Measurements from ENCODE around the gene AKR7A3. TPM values are rescaled to one million over a fixed set of nuclear protein-coding genes. Genes with fewer than 3 reads are reported as not detected.
A peak's percentile ranks its signal among the peaks of the same experiment; 100 is the strongest.

AKR7A3 gene
- total and polyA plus RNA-seq, 8 donors: 24.0 to 510 (median 145) TPM

DNA sequence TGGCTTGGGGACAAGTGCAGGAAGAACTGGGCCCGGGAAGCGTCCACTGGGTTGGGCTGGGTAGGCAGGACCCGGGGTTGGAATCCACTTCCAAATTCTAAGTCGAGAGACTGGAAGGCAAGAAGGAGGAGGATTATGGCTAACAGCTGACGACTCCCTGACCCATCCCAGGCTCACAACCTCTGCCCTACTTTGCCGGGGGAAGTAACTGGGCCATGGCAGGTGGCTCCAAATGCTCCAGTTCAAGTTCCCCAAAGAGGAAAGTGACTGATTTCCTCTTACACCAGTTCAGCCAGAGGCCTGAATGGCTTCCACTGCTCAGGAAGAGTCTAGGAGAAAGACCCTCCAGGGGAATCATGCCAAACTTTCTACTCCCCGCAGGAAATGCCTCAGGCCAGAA lies 48.7 kb downstream of the AKR7A3 start:
- no peak for TF ChIP-seq POLR2AphosphoS5 (IDR thresholded peaks at IDR 0.05)
- no peak for TF ChIP-seq EP300 (IDR thresholded peaks at IDR 0.05)
- no peak for TF ChIP-seq POLR2A (IDR thresholded peaks at IDR 0.05)
- TF ChIP-seq, protein P1, sequence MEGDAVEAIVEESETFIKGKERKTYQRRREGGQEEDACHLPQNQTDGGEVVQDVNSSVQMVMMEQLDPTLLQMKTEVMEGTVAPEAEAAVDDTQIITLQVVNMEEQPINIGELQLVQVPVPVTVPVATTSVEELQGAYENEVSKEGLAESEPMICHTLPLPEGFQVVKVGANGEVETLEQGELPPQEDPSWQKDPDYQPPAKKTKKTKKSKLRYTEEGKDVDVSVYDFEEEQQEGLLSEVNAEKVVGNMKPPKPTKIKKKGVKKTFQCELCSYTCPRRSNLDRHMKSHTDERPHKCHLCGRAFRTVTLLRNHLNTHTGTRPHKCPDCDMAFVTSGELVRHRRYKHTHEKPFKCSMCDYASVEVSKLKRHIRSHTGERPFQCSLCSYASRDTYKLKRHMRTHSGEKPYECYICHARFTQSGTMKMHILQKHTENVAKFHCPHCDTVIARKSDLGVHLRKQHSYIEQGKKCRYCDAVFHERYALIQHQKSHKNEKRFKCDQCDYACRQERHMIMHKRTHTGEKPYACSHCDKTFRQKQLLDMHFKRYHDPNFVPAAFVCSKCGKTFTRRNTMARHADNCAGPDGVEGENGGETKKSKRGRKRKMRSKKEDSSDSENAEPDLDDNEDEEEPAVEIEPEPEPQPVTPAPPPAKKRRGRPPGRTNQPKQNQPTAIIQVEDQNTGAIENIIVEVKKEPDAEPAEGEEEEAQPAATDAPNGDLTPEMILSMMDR (IDR thresholded peaks at IDR 0.05): no peak
- intact Hi-C loops (cut with DNase I; ENCODE audit: low total_unique reads): no loop called here
- no peaks in the 10 kb centered on the region for H3K9me3 ChIP-seq
- no peak for DNase-seq
- H3K4me1 ChIP-seq: peaks cover 0 to 9% (median 4%) of the 10 kb centered on the region in 4 donors
- H3K36me3 ChIP-seq: peaks cover 77 to 99% (median 98%) of the 10 kb centered on the region in 4 donors
- no peak overlapping the region for H3K27ac ChIP-seq
- no peak overlapping the region for H3K4me3 ChIP-seq
- WGBS, 5 donors: 88 to 95% (median 91%) methylated on average over 7 of the region's 7 CpGs
- H3K27me3 ChIP-seq: no peaks in the 10 kb centered on the region

DNA sequence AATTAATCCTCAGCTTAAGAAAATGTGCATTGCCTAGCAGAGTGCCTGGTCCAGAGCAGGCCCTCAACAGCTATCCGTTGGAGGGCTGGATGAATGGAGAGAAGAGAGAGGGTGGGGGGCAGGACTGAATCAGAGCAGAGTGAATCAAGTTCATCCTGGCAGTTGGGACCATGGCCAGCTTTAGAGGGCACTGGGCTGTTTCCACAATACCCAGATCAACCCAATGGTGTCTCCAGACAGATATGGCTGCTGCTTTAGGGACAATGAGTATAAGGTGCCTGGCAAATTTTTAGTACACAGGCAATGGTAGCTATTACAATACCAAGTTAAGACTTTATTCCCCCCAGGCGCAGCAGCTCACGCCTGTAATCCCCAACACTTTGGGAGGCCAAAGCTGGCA lies 54.3 kb downstream of the AKR7A3 start:
- intact Hi-C loops (cut with DNase I; ENCODE audit: low total_unique reads): no loop called here
- 94 to 99% (median 95%) methylated on average over 3 of the region's 3 CpGs for WGBS, 5 donors

More for the DNA sequence above, 54.3 kb downstream of the AKR7A3 start:
- no peak for TF ChIP-seq POLR2A (IDR thresholded peaks at IDR 0.05)
- TF ChIP-seq, protein P1 (IDR thresholded peaks at IDR 0.05): no peak
- TF ChIP-seq EP300 (IDR thresholded peaks at IDR 0.05): no peak
- no peak for TF ChIP-seq POLR2AphosphoS5 (IDR thresholded peaks at IDR 0.05)
- peak overlapping the region in 1 of 5 donors; percentile 20 for H3K27ac ChIP-seq
- DNase-seq: no peak
- H3K4me1 ChIP-seq: peaks cover 19 to 31% (median 22%) of the 10 kb centered on the region in 4 donors
- no peaks in the 10 kb centered on the region for H3K27me3 ChIP-seq
- H3K36me3 ChIP-seq: peaks cover 55 to 100% (median 100%) of the 10 kb centered on the region in 4 donors
- no peak overlapping the region for H3K4me3 ChIP-seq
- no peaks in the 10 kb centered on the region for H3K9me3 ChIP-seq

Small RNA genes lying within 50 kb of the gene (small RNA-seq; reads per million reads assigned to genes)
- 0 reads per million in 4 donors for gene RNU6-1099P

Other genes starting within 250 kb of the AKR7A3 start
- 100 to 1,000 TPM; 113 to 262 (median 172) TPM for gene UBR4, start 78.5 kb downstream of the AKR7A3 start, total RNA-seq
- gene UBR4, start 78.5 kb downstream of the AKR7A3 start, polyA plus RNA-seq: 100 to 1,000 TPM in 1 of 3 donors, 10 to 100 TPM in 2; 41.9 to 104 (median 42.1) TPM
- 10 to 100 TPM; 27.7 to 94.1 (median 53.5) TPM for gene EMC1, start 37.2 kb downstream of the AKR7A3 start, total RNA-seq
- 1 to 10 TPM; 4.5 to 6.7 (median 6.6) TPM for gene EMC1, start 37.2 kb downstream of the AKR7A3 start, polyA plus RNA-seq
- 10 to 100 TPM in 2 of 5 donors, 1 to 10 TPM in 3; 1.8 to 22.0 (median 8.1) TPM for gene MRTO4, start 37.0 kb downstream of the AKR7A3 start, total RNA-seq
- gene MRTO4, start 37.0 kb downstream of the AKR7A3 start, polyA plus RNA-seq: 10 to 100 TPM; 31.3 to 46.7 (median 31.6) TPM
- 100 to 1,000 TPM in 1 of 5 donors, 10 to 100 TPM in 3, not detected in 1; 18.7 to 108 (median 45.8) TPM for gene AKR7A2, start 23.4 kb upstream of the AKR7A3 start, total RNA-seq
- 10 to 100 TPM; 33.4 to 71.2 (median 48.6) TPM for gene AKR7A2, start 23.4 kb upstream of the AKR7A3 start, polyA plus RNA-seq
- 10 to 100 TPM in 2 of 5 donors, 1 to 10 TPM in 3; 1.8 to 14.5 (median 9.1) TPM for gene SLC66A1, start 23.6 kb upstream of the AKR7A3 start, total RNA-seq
- 10 to 100 TPM; 10.1 to 11.9 (median 11.1) TPM for gene SLC66A1, start 23.6 kb upstream of the AKR7A3 start, polyA plus RNA-seq
- 100 to 1,000 TPM in 3 of 5 donors, 10 to 100 TPM in 2; 84.9 to 246 (median 112) TPM for gene CAPZB, start 196.8 kb upstream of the AKR7A3 start, total RNA-seq
- 100 to 1,000 TPM; 188 to 345 (median 256) TPM for gene CAPZB, start 196.8 kb upstream of the AKR7A3 start, polyA plus RNA-seq